ENCODE data around the gene AURKAIP1. TPM values are rescaled to one million over a fixed set of nuclear protein-coding genes. Genes with fewer than 3 reads are reported as not detected.

The AURKAIP1 gene
- total RNA-seq, 1 experiment from 2014 or later = 164 TPM

GRCh38 chr1:1341549-1342021 is 33.4 kb downstream of the AURKAIP1 start:
- TF ChIP-seq CTCF (conservative IDR thresholded peaks at IDR 0.05) (no peak), EZH2 (IDR thresholded peaks at IDR 0.05; ENCODE audit: low read depth) (no peak)
- ChIA-PET CTCF (no interaction called here), POLR2A (ENCODE audit: unreplicated experiment) (no interaction called here)
- H3K4me2 ChIP-seq = no peak overlapping the region
- H4K20me1 ChIP-seq (ENCODE audit: insufficient read depth) = peaks cover 9% of the 10 kb centered on the region
- no peak for DNase-seq
- no peak overlapping the region for H2AFZ ChIP-seq
- H3F3A ChIP-seq (ENCODE audit: insufficient read depth, low read depth) = peaks cover 58% of the 10 kb centered on the region
- H3K79me2 ChIP-seq (ENCODE audit: low read depth) = peaks cover 53% of the 10 kb centered on the region
- peaks cover 10% of the 10 kb centered on the region; the same call in 1 of the 2 replicates for H3K36me3 ChIP-seq (ENCODE audit: low read depth)
- no peaks in the 10 kb centered on the region for H3K27me3 ChIP-seq (ENCODE audit: insufficient read depth, low read depth)
- H3K4me3 ChIP-seq = no peak overlapping the region
- H3K27ac ChIP-seq = no peak overlapping the region
- intact Hi-C loops (cut with micrococcal nuclease; ENCODE audit: unreplicated experiment) = loop anchor here (10.0 kb wide), 1 partner anchor 93 kb away; the partner anchor contains the start of gene VWA1
- no peaks in the 10 kb centered on the region for H3K9me3 ChIP-seq (ENCODE audit: insufficient read depth, low read depth)
- no peaks in the 10 kb centered on the region for H3K9me2 ChIP-seq (ENCODE audit: insufficient read depth)
- no TSS peak for BruUV-seq (replicated peaks)
- peaks cover 42% of the 10 kb centered on the region for H3K4me1 ChIP-seq (replicated peaks; ENCODE audit: insufficient read depth)

GRCh38 chr1:1340791-1341548 is 34.0 kb downstream of the AURKAIP1 start:
- Histone ChIP-seq H3K27me3 (ENCODE audit: insufficient read depth, low read depth) (no peaks in the 10 kb centered on the region), H4K20me1 (ENCODE audit: insufficient read depth) (peaks cover 9% of the 10 kb centered on the region), H3K4me3 (no peak overlapping the region), H3F3A (ENCODE audit: insufficient read depth, low read depth) (peaks cover 52% of the 10 kb centered on the region), H3K79me2 (ENCODE audit: low read depth) (peaks cover 47% of the 10 kb centered on the region), H3K9me3 (ENCODE audit: insufficient read depth, low read depth) (no peaks in the 10 kb centered on the region), H3K9me2 (ENCODE audit: insufficient read depth) (no peaks in the 10 kb centered on the region), H3K4me1 (replicated peaks; ENCODE audit: insufficient read depth) (peaks cover 36% of the 10 kb centered on the region), H2AFZ (no peak overlapping the region), H3K36me3 (ENCODE audit: low read depth) (peaks cover 10% of the 10 kb centered on the region; the same call in 1 of the 2 replicates), H3K4me2 (no peak overlapping the region), H3K27ac (no peak overlapping the region)
- POLR2A ChIA-PET (ENCODE audit: unreplicated experiment) = no interaction called here
- intact Hi-C loops (cut with micrococcal nuclease; ENCODE audit: unreplicated experiment) = loop anchor here (10.0 kb wide), 1 partner anchor 94 kb away; the partner anchor contains the start of gene VWA1
- no TSS peak for BruUV-seq (replicated peaks)
- CTCF ChIA-PET = no interaction called here
- no peak for TF ChIP-seq CTCF (conservative IDR thresholded peaks at IDR 0.05)
- DNase-seq = no peak

GRCh38 chr1:1340185-1340584 is 34.8 kb downstream of the AURKAIP1 start:
- no peaks in the 10 kb centered on the region for H3K9me3 ChIP-seq (ENCODE audit: insufficient read depth, low read depth)

More at GRCh38 chr1:1340185-1340584, 34.8 kb downstream of the AURKAIP1 start:
- Histone ChIP-seq H3K4me1 (replicated peaks; ENCODE audit: insufficient read depth) (peaks cover 28% of the 10 kb centered on the region), H4K20me1 (ENCODE audit: insufficient read depth) (peaks cover 9% of the 10 kb centered on the region), H3K9me2 (ENCODE audit: insufficient read depth) (no peaks in the 10 kb centered on the region), H3K27ac (no peak overlapping the region), H3F3A (ENCODE audit: insufficient read depth, low read depth) (peaks cover 44% of the 10 kb centered on the region), H3K4me3 (no peak overlapping the region), H3K36me3 (ENCODE audit: low read depth) (peaks cover 10% of the 10 kb centered on the region; the same call in 1 of the 2 replicates), H3K27me3 (ENCODE audit: insufficient read depth, low read depth) (no peaks in the 10 kb centered on the region), H3K4me2 (no peak overlapping the region), H2AFZ (no peak overlapping the region), H3K79me2 (ENCODE audit: low read depth) (peaks cover 39% of the 10 kb centered on the region)
- intact Hi-C loops (cut with micrococcal nuclease; ENCODE audit: unreplicated experiment) = loop anchor here (10.0 kb wide), 1 partner anchor 95 kb away; the partner anchor contains the start of gene VWA1
- ChIA-PET CTCF (no interaction called here), POLR2A (ENCODE audit: unreplicated experiment) (no interaction called here)
- no peak for DNase-seq
- no peak for TF ChIP-seq EZH2 (IDR thresholded peaks at IDR 0.05; ENCODE audit: low read depth)
- BruUV-seq (replicated peaks) = no TSS peak

Measured in PC-9 (cell line).